HG03432 (cell line): ENCODE data around the gene CLDN10.

Experiments
- ATAC-seq: cut with Tn5 transposase; IDR thresholded peaks from one replicate; pipeline ENCODE4 v1.9.1; 2021; ENCODE audit warnings: mild to moderate bottlenecking, moderate library complexity; ENCODE audit not compliant: unreplicated experiment

Gene CLDN10

DNA sequence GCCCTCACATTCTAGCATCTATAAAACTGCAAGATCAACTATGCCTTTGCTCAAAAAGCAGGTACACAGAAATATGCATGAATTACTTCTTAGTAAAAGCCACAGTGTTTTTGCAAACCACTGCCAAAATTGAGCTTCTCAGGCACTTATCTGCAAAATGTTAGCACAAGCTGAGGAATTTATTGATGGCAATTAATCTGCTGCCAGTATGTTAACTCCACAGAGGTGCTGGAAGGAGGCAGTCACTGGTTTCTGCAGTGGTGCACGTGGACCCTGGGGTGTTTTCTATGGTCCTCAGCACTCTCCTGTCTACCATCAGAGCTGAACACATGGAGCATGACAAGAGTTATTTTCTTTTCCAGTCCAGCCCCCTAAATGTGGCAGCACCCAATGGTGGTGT, 44.2 kb downstream of the CLDN10 start:
- no peak for ATAC-seq

DNA sequence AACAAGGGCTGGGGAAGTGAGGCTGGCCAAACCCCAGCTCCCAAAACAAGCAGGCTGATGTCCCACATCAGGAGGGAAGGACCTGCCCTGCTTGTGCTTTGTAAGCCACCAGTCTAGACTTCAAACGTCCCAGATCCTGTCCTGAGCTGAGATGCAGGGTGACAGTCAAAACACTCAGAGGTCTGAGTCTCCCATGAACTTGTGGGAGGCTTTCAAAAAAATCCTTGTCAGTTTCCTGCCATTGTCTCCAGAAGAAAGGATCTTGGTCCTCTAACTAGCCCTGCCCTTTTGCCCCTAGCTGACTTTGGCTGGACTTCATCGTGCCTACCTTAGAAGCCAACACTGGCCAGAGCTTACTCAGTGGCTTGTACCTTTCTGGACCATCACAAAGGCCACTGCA, 48.7 kb downstream of the CLDN10 start:
- no peak for ATAC-seq

DNA sequence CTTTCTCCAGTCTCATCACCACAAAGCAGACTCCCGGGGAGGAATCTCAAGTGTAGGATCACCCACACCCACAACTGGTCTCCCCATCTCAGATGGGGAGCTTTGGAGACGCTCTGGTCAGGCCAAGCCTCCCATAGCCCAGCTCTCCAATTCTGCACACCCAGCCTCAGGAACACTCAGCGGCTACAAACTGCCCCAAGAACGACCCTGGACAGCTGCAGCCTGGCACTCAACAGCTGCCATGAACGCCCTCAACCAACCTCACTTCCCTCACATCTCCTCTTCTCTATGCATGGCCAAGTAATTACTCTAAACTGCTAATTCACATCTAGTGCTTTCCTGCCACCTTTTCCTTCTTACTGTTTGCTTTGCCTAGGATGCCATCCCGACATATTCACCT, 49.4 kb downstream of the CLDN10 start:
- no peak for ATAC-seq

GRCh38 chr13:95603887-95604555, 51.5 kb downstream of the CLDN10 start:
- ATAC-seq, result no peak

DNA sequence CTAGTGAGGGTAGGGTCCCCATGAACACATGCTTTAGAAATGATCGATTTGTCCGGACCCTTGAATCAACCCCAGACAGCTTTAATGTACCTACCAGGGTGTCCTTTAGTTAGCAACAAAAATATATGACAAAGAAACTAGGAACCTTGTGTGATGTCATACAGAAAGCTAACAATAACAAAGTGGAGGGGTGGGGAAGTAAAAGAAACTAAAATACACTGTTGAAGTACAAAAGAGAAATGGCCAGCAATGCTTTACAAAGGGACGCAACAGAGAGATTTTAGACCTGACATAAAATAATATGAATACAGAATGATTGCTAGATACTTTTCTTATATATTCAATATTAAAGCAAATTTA, 52.0 kb downstream of the CLDN10 start:
- ATAC-seq, result no peak

GRCh38 chr13:95605448-95606125, 53.1 kb downstream of the CLDN10 start:
- ATAC-seq, result no peak

DNA sequence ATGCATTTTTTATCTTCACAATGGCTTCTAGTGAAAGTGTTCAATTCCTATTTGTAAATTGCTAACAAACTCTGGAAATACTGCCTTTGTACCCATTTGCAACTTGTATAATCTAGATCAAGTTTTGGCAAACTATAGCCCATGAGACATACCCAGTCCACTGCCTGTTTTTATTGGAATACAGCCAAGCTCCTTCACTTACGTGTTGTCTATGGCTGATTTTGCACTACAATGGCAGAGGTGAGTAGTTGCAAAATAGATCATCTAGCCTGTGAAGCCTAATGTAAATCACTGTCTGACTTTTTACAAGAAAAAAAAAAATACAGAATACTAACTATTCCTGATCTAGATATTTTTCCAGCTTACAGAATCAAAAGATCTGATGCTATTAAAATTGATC, 54.8 kb downstream of the CLDN10 start:
- no peak for ATAC-seq

GRCh38 chr13:95608640-95609323, 56.3 kb downstream of the CLDN10 start:
- peak; percentile 79 for ATAC-seq

DNA sequence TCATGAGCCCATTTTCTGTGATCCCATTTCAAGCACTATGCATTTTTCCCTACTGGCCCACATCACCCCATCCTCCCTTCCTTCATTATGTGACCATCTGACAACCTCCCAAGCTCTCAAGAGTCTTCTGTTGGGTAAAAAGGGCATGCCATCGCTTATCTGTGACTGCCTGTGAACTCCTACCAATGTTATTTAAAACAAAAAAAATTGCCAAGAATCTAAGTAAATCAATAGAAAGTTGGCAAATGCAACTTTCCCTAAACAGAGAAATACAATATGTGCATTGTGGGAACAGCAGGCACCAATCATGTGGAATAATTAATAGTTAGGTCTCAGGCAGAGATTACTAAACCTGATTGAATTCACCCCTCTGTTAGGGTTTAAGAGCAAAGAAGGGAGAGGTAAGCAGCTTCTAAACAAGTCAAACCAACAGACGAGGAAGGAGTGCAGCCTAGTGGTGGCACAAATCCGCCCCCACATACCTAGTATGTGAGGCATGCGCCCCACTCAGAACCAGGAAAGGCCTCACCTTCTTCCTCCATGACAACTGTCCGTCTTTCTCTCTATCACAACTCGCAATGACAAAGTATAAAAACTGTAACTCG, 62.2 kb downstream of the CLDN10 start:
- ATAC-seq, result no peak

- no peak for ATAC-seq
These were observed 63.0 kb downstream of the CLDN10 start for GRCh38 chr13:95615539-95615938.

GRCh38 chr13:95620030-95620824, 67.7 kb downstream of the CLDN10 start:
- ATAC-seq, result no peak

- no peak for ATAC-seq
These were observed 68.4 kb downstream of the CLDN10 start for GRCh38 chr13:95620825-95621498.

- no peak for ATAC-seq
These were observed 70.6 kb downstream of the CLDN10 start for GRCh38 chr13:95623141-95623540.

- peak; percentile 63 for ATAC-seq
These were observed 71.5 kb downstream of the CLDN10 start for GRCh38 chr13:95624020-95624419.

DNA sequence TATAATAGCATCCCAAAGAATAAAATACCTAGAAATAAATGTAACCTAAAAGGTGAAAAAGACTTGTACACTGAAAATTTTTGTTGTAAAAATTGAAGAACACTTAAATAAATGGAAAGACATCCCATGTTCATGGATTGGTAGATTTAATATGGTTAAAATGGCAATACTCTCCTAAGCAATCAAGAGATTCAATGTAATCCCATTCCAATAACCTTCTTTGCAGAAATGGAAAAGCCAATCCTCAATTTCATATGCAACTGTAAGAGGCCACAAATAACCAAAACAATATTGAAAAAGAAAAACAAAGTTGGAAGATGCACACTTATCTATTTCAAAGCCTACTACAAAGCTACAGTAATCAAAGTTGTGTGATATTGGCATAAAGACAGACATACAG, 74.2 kb downstream of the CLDN10 start:
- no peak for ATAC-seq

- ATAC-seq, result no peak
These were observed 75.1 kb downstream of the CLDN10 start for GRCh38 chr13:95627590-95627989.

DNA sequence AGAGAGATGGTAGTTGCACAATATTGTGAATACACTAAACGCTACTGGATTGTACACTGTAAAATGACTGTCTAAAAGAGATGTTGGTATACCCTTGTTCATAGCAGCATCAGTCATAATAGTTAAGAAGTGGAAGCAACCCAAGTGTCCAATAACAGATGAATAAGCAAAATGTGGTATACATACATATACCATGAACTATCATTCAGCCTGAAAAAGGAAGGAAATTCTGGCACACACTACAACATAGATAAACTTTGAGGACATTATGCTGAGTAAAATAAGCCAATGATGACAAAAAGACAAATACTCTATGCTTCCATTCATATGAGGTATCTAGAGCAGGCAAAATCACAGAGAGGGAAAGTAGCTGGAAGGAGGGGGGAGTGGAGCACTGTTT, 76.0 kb downstream of the CLDN10 start:
- ATAC-seq, result no peak

- no peak for ATAC-seq
These were observed 76.6 kb downstream of the CLDN10 start for GRCh38 chr13:95629071-95629470.
